HAP-1 (cell line): ENCODE results near the gene UGT1A3.

Source experiments
- DNase-seq, 2 experiments: peaks; one replicate each; pipeline ENCODE4 v3.0.0-alpha.2; 2016 to 2020; ENCODE audit warnings: low spot score in 2 of 2
- H3K27me3 ChIP-seq: fragments of 250-450 bp; sonication (Bioruptor Pico); 2 replicates; pipeline ENCODE4 v1.5.1; 2020; ENCODE audit warnings: low read depth, mild to moderate bottlenecking, moderate library complexity
- H3K36me3 ChIP-seq: fragments of 250-450 bp; sonication (Bioruptor Pico); replicated peaks from 2 replicates; pipeline ENCODE4 v1.5.1; 2020; ENCODE audit warnings: mild to moderate bottlenecking
- H3K4me1 ChIP-seq: fragments of 250-450 bp; sonication (Bioruptor Pico); 2 replicates; pipeline ENCODE4 v1.5.1; 2020; ENCODE audit warnings: mild to moderate bottlenecking
- H3K4me3 ChIP-seq: fragments of 250-450 bp; sonication (Bioruptor Pico); 2 replicates; pipeline ENCODE4 v1.5.1; 2020; ENCODE audit warnings: mild to moderate bottlenecking, moderate library complexity
- H3K9me3 ChIP-seq: fragments of 250-450 bp; sonication (Bioruptor Pico); 2 replicates; pipeline ENCODE4 v1.5.1; 2020; ENCODE audit warnings: mild to moderate bottlenecking, moderate library complexity
- in situ Hi-C: fragments of 300-500 bp; cut with MboI; formaldehyde crosslinking; loops from 3 replicates; pipeline ENCODE4 v1.14.3; 2020; ENCODE audit warnings: low sequenced_read_pairs, inconsistent platforms, mixed read lengths

The UGT1A3 gene

DNA sequence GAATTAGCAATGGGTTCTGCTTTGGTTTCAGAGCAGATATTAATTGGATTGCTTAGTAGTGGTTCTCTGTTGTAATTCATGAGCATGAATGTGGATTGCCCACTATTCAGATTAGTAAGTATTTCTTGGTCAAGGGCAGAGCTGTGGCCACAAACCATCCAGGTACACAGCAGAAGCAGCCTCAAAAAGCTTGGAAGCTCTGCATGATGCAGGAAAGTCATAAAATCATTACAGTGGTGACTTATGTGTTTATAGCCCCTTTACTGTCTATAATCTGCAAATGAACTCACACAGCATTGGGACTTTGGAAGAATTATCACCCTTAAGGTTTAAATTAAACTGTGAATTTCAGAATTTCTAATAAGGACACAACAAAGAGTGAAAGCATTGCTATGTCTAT is 29.3 kb downstream of the UGT1A3 start:
- H3K36me3 ChIP-seq, result no peaks in the 10 kb centered on the region
- DNase-seq, result no peak
- in situ Hi-C loops, result no loop called here

DNA sequence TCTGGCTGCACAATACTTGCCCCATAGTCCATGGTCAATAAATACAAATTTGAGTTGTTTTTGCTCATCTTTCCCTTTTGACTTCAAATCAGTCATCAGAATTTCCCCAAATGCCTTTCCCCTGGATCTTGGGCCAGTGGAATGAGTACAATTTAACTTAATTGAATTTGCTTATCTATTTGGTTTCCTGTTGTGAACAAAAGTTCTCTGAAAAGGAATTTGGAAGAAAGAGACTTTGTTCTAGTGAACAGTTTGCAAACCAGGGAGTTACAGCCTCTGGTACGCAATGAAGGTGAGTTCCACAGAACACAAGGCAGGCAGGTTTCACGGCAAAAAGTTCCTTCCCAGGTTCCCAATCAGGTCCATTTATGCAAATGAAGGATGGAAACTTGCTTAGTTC is 30.0 kb downstream of the UGT1A3 start:
- no peaks in the 10 kb centered on the region for H3K9me3 ChIP-seq
- no peaks in the 10 kb centered on the region for H3K4me1 ChIP-seq
- DNase-seq, result no peak
- in situ Hi-C loops, result no loop called here
- no peaks in the 10 kb centered on the region for H3K36me3 ChIP-seq
- no peak overlapping the region for H3K4me3 ChIP-seq
- H3K27me3 ChIP-seq, result peaks cover 11% of the 10 kb centered on the region; the same call in 1 of the 2 replicates

More for the DNA sequence above, 29.3 kb downstream of the UGT1A3 start:
- Histone ChIP-seq H3K27me3 (peaks cover 7% of the 10 kb centered on the region; the same call in 1 of the 2 replicates), H3K9me3 (no peaks in the 10 kb centered on the region), H3K4me3 (no peak overlapping the region), H3K4me1 (peaks cover under 1% of the 10 kb centered on the region; the same call in 1 of the 2 replicates)

DNA sequence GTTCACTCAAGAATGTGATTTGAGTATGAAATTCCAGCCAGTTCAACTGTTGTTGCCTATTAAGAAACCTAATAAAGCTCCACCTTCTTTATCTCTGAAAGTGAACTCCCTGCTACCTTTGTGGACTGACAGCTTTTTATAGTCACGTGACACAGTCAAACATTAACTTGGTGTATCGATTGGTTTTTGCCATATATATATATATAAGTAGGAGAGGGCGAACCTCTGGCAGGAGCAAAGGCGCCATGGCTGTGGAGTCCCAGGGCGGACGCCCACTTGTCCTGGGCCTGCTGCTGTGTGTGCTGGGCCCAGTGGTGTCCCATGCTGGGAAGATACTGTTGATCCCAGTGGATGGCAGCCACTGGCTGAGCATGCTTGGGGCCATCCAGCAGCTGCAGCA is 31.2 kb downstream of the UGT1A3 start, which contains the start of gene UGT1A1:
Gene UGT1A1, plus strand, starts transcription at position 228 of the 400 bp plus-strand sequence. Its CDS starts 18 bp downstream, at position 246.
- no peak within 1 kb of the TSS for H3K4me3 ChIP-seq

DNA sequence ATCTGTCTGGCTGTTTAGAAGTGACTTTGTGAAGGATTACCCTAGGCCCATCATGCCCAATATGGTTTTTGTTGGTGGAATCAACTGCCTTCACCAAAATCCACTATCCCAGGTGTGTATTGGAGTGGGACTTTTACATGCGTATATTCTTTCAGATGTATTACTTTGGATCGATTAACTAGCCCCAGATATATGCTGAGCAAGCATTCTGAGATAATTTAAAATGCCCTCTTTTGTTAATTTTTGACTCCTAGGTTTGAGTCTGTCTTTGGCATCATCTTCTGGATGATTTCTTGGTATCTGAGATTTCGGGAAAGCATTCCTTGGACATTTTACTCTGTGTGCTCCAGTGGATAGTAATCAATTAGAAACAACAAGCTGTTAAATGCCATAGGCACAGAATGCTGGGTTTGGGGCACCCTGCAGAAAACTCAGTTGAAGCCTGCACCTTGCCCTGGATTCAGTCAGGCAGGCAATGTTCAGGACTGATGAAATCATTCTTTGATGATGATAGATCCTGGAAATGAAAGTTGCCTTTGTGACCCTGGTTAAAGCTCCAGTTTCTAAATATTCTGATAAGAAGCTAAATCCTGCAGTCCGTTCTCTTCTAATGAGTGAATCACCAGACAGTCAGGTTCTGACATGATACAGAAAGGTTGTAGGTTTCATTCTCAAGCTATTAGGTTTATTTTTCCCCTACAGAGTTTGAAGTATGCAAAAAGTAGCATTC is 32.4 kb downstream of the UGT1A3 start:
- peaks cover 12% of the 10 kb centered on the region; the same call in 1 of the 2 replicates for H3K27me3 ChIP-seq

More for the DNA sequence above, 31.2 kb downstream of the UGT1A3 start, which contains the start of gene UGT1A1:
- in situ Hi-C loops, result no loop called here
- Histone ChIP-seq H3K36me3 (no peaks in the 10 kb centered on the region), H3K4me1 (no peaks in the 10 kb centered on the region), H3K9me3 (no peaks in the 10 kb centered on the region), H3K27me3 (peaks cover 12% of the 10 kb centered on the region; the same call in 1 of the 2 replicates)
- DNase-seq, result no peak

DNA sequence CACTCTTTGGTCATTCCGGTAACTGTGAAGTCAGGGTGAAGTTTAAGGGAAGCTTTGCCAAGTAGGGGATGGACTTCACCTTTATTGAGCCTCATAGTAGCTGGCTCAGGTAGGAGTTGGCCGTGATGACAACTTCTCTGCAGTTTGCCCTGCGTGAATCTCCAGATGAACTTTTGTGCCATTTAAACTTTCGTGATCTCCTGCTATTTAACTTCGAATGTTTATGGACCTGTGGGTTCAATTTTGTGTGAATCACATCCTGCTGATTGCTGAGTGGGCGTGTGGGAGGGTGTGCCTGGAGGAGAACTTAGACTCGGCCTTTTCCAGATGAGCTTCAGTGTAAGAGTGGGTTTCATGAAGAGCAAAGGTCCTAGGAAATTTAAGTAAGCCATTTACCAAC is 35.4 kb downstream of the UGT1A3 start:
- Histone ChIP-seq H3K27me3 (peaks cover 12% of the 10 kb centered on the region; the same call in 1 of the 2 replicates), H3K36me3 (no peaks in the 10 kb centered on the region), H3K9me3 (no peaks in the 10 kb centered on the region), H3K4me1 (no peaks in the 10 kb centered on the region), H3K4me3 (no peak overlapping the region)
- no peak for DNase-seq
- in situ Hi-C loops, result no loop called here

More for the DNA sequence above, 32.4 kb downstream of the UGT1A3 start:
- Histone ChIP-seq H3K9me3 (no peaks in the 10 kb centered on the region), H3K4me3 (no peak overlapping the region), H3K36me3 (no peaks in the 10 kb centered on the region), H3K4me1 (no peaks in the 10 kb centered on the region)
- DNase-seq, result no peak
- in situ Hi-C loops, result no loop called here

DNA sequence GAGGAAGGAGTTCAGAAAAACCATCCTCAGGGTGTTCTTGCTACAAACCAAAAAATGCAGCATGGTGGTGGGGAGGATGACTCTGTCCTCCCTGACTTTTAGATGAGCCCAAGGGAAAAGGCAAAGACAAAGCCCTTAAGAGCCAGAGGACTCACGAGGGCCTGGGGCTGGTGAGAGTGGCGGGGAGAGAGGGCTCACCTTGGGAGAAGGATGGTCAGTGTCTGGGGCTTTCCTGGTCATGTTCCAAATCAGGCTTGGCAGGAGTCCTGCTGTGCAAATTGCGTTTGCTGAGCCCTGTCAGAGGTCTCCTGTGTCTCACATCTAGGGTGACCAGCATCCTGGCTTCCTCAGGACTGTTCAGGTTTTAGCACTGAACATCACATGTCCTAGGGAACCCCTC is 35.9 kb downstream of the UGT1A3 start:
- Histone ChIP-seq H3K27me3 (peaks cover 12% of the 10 kb centered on the region; the same call in 1 of the 2 replicates), H3K9me3 (no peaks in the 10 kb centered on the region), H3K36me3 (no peaks in the 10 kb centered on the region), H3K4me1 (no peaks in the 10 kb centered on the region), H3K4me3 (no peak overlapping the region)
- in situ Hi-C loops, result no loop called here
- DNase-seq, result no peak

DNA sequence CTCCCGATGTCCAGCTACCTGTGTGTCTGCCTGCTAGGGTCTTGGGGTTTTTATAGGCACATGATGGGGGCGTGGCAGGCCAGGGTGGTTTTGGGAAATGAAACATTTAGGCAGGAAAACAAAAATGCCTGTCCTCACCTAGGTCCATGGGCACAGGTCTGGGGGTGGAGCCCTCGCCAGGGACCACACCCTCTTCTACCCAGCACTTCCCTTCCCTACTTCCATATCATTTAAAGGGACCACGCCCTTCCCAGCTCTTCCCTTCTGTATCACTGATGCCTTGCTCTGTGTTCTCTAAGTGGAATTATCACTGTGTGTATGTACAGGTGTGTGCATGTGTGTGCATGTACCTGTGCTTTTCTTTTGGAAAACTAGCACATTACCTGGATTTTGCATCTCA is 37.6 kb downstream of the UGT1A3 start:
- in situ Hi-C loops, result no loop called here
- no peaks in the 10 kb centered on the region for H3K9me3 ChIP-seq
- no peaks in the 10 kb centered on the region for H3K4me1 ChIP-seq
- no peaks in the 10 kb centered on the region for H3K36me3 ChIP-seq
- no peak for DNase-seq
- no peak overlapping the region for H3K4me3 ChIP-seq
- H3K27me3 ChIP-seq, result peaks cover 12% of the 10 kb centered on the region; the same call in 1 of the 2 replicates

DNA sequence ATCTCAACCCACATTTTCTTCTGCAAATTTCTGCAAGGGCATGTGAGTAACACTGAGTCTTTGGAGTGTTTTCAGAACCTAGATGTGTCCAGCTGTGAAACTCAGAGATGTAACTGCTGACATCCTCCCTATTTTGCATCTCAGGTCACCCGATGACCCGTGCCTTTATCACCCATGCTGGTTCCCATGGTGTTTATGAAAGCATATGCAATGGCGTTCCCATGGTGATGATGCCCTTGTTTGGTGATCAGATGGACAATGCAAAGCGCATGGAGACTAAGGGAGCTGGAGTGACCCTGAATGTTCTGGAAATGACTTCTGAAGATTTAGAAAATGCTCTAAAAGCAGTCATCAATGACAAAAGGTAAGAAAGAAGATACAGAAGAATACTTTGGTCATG is 39.2 kb downstream of the UGT1A3 start:
- H3K4me3 ChIP-seq, result no peak overlapping the region
- no peak for DNase-seq
- H3K9me3 ChIP-seq, result no peaks in the 10 kb centered on the region
- H3K4me1 ChIP-seq, result no peaks in the 10 kb centered on the region
- H3K27me3 ChIP-seq, result peaks cover 6% of the 10 kb centered on the region; the same call in 1 of the 2 replicates
- no peaks in the 10 kb centered on the region for H3K36me3 ChIP-seq
- in situ Hi-C loops, result no loop called here

DNA sequence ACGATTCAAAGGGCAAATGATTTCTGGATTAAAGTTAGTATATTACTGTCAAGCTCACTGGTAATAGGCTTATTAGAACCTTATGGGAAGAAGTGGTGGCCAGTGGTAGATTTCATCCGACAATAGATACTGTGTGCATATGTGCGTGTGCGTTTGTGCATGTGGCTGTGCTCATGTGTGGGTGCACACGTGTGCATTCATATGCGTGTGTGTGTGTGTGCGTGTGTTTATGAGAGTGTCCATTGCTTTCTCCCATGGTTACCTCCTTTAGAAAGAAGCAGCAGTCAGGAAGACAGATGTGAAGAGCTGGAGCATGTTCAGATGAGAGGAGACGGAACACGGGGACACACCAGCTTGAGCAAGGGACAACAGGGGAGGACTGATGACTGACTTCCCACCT is 40.4 kb downstream of the UGT1A3 start:
- H3K4me3 ChIP-seq, result no peak overlapping the region
- in situ Hi-C loops, result no loop called here
- H3K27me3 ChIP-seq, result no peaks in the 10 kb centered on the region
- no peak for DNase-seq
- H3K9me3 ChIP-seq, result no peaks in the 10 kb centered on the region
- H3K4me1 ChIP-seq, result no peaks in the 10 kb centered on the region
- H3K36me3 ChIP-seq, result no peaks in the 10 kb centered on the region

DNA sequence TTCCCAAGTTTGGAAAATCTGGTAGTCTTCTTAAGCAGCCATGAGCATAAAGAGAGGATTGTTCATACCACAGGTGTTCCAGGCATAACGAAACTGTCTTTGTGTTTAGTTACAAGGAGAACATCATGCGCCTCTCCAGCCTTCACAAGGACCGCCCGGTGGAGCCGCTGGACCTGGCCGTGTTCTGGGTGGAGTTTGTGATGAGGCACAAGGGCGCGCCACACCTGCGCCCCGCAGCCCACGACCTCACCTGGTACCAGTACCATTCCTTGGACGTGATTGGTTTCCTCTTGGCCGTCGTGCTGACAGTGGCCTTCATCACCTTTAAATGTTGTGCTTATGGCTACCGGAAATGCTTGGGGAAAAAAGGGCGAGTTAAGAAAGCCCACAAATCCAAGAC is 43.3 kb downstream of the UGT1A3 start:
- no peak overlapping the region for H3K4me3 ChIP-seq
- H3K36me3 ChIP-seq, result no peaks in the 10 kb centered on the region
- no peaks in the 10 kb centered on the region for H3K4me1 ChIP-seq
- DNase-seq, result no peak
- H3K27me3 ChIP-seq, result no peaks in the 10 kb centered on the region
- in situ Hi-C loops, result no loop called here
- H3K9me3 ChIP-seq, result no peaks in the 10 kb centered on the region

DNA sequence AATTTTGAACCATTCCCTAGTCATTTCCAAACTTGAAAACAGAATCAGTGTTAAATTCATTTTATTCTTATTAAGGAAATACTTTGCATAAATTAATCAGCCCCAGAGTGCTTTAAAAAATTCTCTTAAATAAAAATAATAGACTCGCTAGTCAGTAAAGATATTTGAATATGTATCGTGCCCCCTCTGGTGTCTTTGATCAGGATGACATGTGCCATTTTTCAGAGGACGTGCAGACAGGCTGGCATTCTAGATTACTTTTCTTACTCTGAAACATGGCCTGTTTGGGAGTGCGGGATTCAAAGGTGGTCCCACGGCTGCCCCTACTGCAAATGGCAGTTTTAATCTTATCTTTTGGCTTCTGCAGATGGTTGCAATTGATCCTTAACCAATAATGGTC is 43.7 kb downstream of the UGT1A3 start:
- no peak overlapping the region for H3K4me3 ChIP-seq
- no peaks in the 10 kb centered on the region for H3K27me3 ChIP-seq
- no peak for DNase-seq
- H3K4me1 ChIP-seq, result no peaks in the 10 kb centered on the region
- in situ Hi-C loops, result no loop called here
- H3K36me3 ChIP-seq, result no peaks in the 10 kb centered on the region
- no peaks in the 10 kb centered on the region for H3K9me3 ChIP-seq

DNA sequence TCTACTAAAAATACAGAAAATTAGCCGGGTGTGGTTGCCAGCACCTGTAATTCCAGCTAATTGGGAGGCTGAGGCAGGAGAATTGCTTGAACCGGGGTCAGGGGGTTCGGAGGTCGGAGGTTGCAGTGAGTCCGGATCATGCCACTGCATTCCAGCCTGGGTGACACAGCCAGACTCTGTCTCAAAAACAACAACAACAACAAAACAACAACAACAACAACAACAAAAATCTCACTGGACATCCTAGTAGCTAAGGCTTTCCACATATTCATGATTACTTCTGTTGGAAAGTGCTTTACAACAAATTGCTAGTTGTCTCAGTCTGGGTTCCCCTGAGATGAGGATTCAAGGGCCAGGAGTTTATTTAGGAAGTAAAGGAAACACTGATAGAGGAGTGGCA is 45.0 kb downstream of the UGT1A3 start:
- Histone ChIP-seq H3K4me3 (no peak overlapping the region), H3K27me3 (no peaks in the 10 kb centered on the region; the same call in 1 of the 2 replicates), H3K36me3 (no peaks in the 10 kb centered on the region), H3K4me1 (no peaks in the 10 kb centered on the region), H3K9me3 (no peaks in the 10 kb centered on the region)
- DNase-seq, result no peak
- in situ Hi-C loops, result no loop called here

DNA sequence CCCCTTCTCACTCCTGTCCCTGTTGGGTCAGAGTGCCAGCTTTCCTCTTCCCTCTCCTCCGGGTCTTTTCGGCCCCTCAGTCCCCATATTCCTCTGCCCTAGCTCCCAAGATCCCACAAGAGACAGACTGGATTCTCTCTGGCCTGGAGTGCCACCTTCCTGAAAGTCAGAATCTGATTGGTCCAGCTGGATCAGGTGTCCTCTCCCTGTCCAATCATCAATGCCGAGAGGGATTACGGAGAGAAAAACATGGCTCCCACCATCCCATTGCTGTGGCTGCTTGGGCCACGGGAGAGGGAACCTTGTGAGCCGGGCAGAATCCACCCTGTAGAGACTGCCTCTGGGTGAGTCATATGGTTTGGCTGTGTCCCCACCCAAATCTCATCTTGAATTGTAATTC is 46.6 kb downstream of the UGT1A3 start:
- H3K9me3 ChIP-seq, result no peaks in the 10 kb centered on the region
- no peaks in the 10 kb centered on the region for H3K4me1 ChIP-seq
- H3K36me3 ChIP-seq, result no peaks in the 10 kb centered on the region
- H3K27me3 ChIP-seq, result no peaks in the 10 kb centered on the region; the same call in 1 of the 2 replicates
- DNase-seq, result no peak
- in situ Hi-C loops, result no loop called here
- no peak overlapping the region for H3K4me3 ChIP-seq

DNA sequence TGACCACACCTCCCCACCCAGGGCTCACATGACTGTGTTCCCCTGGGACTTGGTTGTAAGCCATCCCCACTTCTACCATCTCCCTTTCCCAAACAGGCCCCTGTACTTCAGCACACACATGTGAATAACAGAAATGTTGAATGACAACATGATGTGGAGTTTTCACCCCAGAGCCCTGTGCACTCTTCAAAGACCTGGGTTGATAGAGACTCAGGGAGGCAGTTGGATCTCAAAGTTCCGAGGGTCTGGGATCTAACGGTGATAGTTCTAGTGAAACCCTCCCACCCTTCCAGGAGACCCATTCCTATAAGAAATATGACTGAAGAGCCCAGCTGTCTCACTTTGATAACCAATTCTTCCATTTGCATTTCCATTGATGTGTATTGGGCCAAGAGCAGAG is 49.2 kb downstream of the UGT1A3 start, which contains the start of gene MROH2A:
Gene MROH2A, plus strand, starts transcription at position 301 of the 400 bp plus-strand sequence. CDS start 1,029 bp downstream, outside the sequence.
- Histone ChIP-seq H3K27me3 (peaks cover 5% of the 10 kb centered on the region), H3K36me3 (no peaks in the 10 kb centered on the region), H3K9me3 (no peaks in the 10 kb centered on the region), H3K4me1 (no peaks in the 10 kb centered on the region), H3K4me3 (no peak within 1 kb of the TSS)
- no peak for DNase-seq
- in situ Hi-C loops, result no loop called here
